T-helper 1 cell (primary cell): ENCODE results near the gene CCDC122.

Experiments used
- DNase-seq, 5 donors: peaks; one replicate each; pipeline ENCODE4 v3.0.0-alpha.2; 2012 to 2020

Gene CCDC122

DNA sequence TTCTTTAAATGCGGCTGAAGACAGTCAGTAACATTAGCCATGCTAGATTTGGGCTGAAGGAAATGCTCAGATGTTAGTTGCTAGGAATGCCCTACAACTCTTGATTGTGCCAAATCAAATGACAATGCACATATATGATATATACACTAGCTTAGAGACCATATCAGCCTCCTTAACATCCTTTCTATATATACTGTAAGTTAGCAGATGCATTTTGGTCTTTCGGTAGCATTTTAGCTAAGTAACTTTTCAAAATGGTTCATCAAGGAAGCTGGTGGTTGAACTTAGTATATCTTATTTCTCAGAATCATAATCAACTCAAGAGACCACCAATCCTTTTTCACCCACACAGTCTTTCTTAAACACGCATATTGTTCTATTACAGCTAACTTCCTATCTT lies 78.7 kb downstream of the CCDC122 start:
- DNase-seq: peak in 1 of 5 donors; percentile 45

GRCh38 chr13:43799191-43799590 lies 80.3 kb downstream of the CCDC122 start:
- peak in 1 of 5 donors; percentile 31 for DNase-seq

DNA sequence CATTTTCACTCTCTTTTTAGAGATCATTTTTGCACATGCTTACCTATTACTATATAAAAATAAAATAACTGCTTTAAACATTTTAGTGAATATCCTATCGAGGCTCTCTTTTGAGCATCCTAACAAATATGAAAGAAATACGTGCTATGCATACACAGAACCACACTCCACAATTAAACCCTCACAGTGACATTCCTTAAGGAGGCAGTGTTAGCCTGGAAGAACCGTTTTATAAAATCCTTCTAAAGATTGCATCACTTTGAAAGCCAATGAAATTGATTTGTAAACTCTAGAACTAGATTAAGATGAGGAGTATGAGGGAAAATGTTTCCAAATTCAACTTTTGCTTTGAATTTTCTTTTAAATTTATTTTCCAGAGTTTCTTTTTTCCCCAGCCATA lies 81.7 kb downstream of the CCDC122 start:
- DNase-seq: no peak

DNA sequence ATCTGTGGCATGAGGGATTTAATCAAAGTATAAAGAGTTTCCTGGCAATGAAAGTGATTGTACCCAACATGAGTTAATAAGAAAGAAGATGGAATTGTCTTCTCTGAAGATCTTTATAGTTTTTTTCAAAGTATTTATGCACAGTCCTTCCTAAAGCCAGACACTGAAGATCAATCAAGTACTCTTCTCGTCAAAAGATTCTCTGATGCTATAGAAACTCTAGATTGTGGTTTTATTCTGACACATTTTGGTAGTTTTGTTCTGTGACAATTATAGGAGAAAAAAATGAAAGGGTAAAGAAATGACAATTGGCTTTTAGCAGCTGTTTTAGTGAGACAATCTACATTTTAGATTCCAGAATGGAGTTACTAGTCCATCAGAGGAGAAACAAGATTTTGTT lies 82.4 kb downstream of the CCDC122 start:
- DNase-seq: peak in 1 of 5 donors; percentile 56

- DNase-seq: no peak
Observed at GRCh38 chr13:43794416-43794815, 85.1 kb downstream of the CCDC122 start.

DNA sequence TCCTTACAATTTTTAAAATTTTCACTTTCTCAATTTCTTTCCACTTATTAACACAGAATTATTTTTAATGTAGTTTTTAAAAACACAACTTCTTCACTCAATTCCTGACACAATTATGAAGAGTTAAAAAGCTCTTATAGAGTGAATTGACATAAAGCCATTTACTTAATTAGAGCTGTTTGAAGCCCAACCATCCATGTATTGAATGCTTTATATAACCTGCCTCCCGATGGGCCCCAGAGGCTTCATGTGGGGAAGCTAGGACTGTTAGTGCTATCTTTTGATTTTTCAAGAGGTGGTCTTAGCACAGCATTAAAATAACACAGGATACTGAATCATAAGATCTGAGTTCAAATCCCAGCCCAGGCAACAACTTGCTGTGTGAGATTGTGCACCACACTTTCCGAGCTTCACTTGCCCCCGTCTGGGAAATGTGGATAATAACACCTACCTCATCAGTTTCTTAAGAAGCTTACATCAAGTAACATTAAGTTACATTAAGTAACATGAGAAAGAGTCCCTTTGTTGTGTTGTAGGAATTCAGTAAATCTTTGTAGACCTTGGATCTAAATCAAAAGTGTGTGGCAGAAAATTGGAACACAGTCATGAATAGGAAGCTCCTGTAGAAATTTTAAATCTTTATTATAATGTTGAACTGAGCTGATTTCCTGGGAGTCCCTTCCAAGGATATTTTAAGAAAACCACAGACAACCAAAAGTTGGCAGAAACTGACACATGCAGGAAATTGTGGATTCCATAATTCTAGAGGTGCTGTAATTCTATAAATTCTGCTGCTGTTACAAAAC lies 87.3 kb downstream of the CCDC122 start:
- no peak for DNase-seq

GRCh38 chr13:43787997-43788396 lies 91.5 kb downstream of the CCDC122 start:
- DNase-seq: no peak

- no peak for DNase-seq
Observed at GRCh38 chr13:43787518-43787891, 92.0 kb downstream of the CCDC122 start.

GRCh38 chr13:43786766-43787517 lies 92.6 kb downstream of the CCDC122 start, which contains the start of gene ENOX1:
Gene ENOX1, minus strand, starts transcription at chr13:43786972.
- peak in 3 of 5 donors; percentile 4 to 51 (median 12) for DNase-seq

- no peak for DNase-seq
Observed at GRCh38 chr13:43786472-43786765, 93.1 kb downstream of the CCDC122 start.
